ENCODE measurements around the gene ARID3C.

DNA sequence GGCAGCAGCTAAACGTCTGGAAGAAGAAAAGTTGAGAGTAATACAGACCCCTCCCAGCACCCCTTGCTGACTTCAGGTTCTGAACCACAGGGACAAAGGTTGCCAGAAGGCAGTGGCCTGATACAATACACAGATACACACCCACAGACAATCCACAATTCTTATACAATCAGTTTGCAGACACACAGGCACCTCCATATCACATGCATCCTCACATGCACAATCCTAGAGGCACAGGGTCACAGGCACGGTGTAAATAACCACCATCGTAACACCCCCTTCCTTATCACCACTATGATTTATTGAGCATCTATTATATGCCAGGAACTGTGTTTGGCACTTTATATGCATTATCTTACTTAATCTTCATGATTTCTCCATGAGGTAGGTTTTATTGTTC, 47.5 kb downstream of the ARID3C start:
- TF ChIP-seq, protein P1, sequence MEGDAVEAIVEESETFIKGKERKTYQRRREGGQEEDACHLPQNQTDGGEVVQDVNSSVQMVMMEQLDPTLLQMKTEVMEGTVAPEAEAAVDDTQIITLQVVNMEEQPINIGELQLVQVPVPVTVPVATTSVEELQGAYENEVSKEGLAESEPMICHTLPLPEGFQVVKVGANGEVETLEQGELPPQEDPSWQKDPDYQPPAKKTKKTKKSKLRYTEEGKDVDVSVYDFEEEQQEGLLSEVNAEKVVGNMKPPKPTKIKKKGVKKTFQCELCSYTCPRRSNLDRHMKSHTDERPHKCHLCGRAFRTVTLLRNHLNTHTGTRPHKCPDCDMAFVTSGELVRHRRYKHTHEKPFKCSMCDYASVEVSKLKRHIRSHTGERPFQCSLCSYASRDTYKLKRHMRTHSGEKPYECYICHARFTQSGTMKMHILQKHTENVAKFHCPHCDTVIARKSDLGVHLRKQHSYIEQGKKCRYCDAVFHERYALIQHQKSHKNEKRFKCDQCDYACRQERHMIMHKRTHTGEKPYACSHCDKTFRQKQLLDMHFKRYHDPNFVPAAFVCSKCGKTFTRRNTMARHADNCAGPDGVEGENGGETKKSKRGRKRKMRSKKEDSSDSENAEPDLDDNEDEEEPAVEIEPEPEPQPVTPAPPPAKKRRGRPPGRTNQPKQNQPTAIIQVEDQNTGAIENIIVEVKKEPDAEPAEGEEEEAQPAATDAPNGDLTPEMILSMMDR (IDR thresholded peaks at IDR 0.05 in 2 of 3, conservative IDR thresholded peaks at IDR 0.05 in 1 of 3; ENCODE audit: borderline replicate concordance in 1 of 3, insufficient read depth in 1 of 3, low read depth in 2 of 3, low read length in 2 of 3) = no peak
- TF ChIP-seq RAD21 (IDR thresholded peaks at IDR 0.05; ENCODE audit: low read depth) (no peak), JUND (IDR thresholded peaks at IDR 0.05) (no peak), ELF1 (IDR thresholded peaks at IDR 0.05; ENCODE audit: borderline replicate concordance, low read depth) (no peak), EGR1 (IDR thresholded peaks at IDR 0.05; ENCODE audit: low read depth) (no peak)

All from HCT116 (cell line).